IMR-90 (cell line): Measurements from ENCODE around the gene CREB5. TPM values are rescaled to one million over a fixed set of nuclear protein-coding genes. Genes with fewer than 3 reads are reported as not detected.

Experiments
- ATAC-seq: fragments of 200-7000 bp; cut with Tn5 transposase; 2 replicates; pipeline ENCODE4 v1.9.1; 2020; ENCODE audit warnings: low read depth, mild to moderate bottlenecking, moderate library complexity
- BruUV-seq: library from RNA; stranded (reverse); fragments of 400-500 nt; replicated peaks from 2 replicates; lab custom pipeline; 2021; lab: Mats Ljungman, UMichigan
- CTCF ChIA-PET: fragments of 300-600 bp; formaldehyde crosslinking; extraction: SDS; loops from one replicate; lab custom pipeline; 2021; ENCODE audit warnings: antibody characterized with exemption; lab: Yijun Ruan, JAX
- POLR2A ChIA-PET: fragments of 300-600 bp; sonication (Branson Sonifier 250); formaldehyde crosslinking; loops from one replicate; lab custom pipeline; 2022; ENCODE audit warnings: antibody characterized with exemption; ENCODE audit not compliant: unreplicated experiment; lab: Charles Lee
- DNase-seq: peaks from one replicate; pipeline ENCODE4 v3.0.0; 2013
- H2AFZ ChIP-seq: replicated peaks from 2 replicates; pipeline ENCODE3; 2013; ENCODE audit warnings: low read length, mild to moderate bottlenecking; ENCODE audit not compliant: poor library complexity
- H2AK5ac ChIP-seq: 2 replicates; pipeline ENCODE4 v1.6.1; 2013; ENCODE audit warnings: low read depth, low read length, inconsistent platforms
- H2AK9ac ChIP-seq: replicated peaks from 2 replicates; pipeline ENCODE3; 2013; ENCODE audit warnings: mild to moderate bottlenecking, low read depth, low read length, moderate library complexity; ENCODE audit not compliant: poor library complexity
- H2BK120ac ChIP-seq: 2 replicates; pipeline ENCODE4 v1.6.1; 2013; ENCODE audit warnings: low read depth, low read length, inconsistent platforms
- H2BK15ac ChIP-seq: 3 replicates; pipeline ENCODE4 v1.6.1; 2013; ENCODE audit warnings: low read depth, low read length, inconsistent platforms
- H2BK20ac ChIP-seq: 2 replicates; pipeline ENCODE4 v1.6.1; 2013; ENCODE audit warnings: low read depth, mild to moderate bottlenecking, inconsistent platforms, low read length, moderate library complexity
- H2BK5ac ChIP-seq: 2 replicates; pipeline ENCODE4 v1.6.1; 2013; ENCODE audit warnings: mild to moderate bottlenecking, low read depth, low read length, inconsistent platforms; ENCODE audit not compliant: poor library complexity, severe bottlenecking
- H3K14ac ChIP-seq: replicated peaks from 2 replicates; pipeline ENCODE4 v1.6.1; 2013; ENCODE audit warnings: low read depth, low read length, inconsistent platforms
- H3K18ac ChIP-seq: 2 replicates; pipeline ENCODE4 v1.6.1; 2013; ENCODE audit warnings: low read depth, low read length, control low read depth
- H3K23ac ChIP-seq: 2 replicates; pipeline ENCODE4 v1.6.1; 2013; ENCODE audit warnings: low read depth, low read length, inconsistent platforms
- H3K27ac ChIP-seq: 2 replicates; pipeline ENCODE4 v1.5.1; 2013; ENCODE audit warnings: mild to moderate bottlenecking, control low read depth, low read length; ENCODE audit not compliant: insufficient read depth
- H3K27me3 ChIP-seq: 2 replicates; pipeline ENCODE4 v1.6.1; 2013; ENCODE audit warnings: low read length; ENCODE audit not compliant: control insufficient read depth, insufficient read depth
- H3K36me3 ChIP-seq: 2 replicates; pipeline ENCODE4 v1.6.1; 2013; ENCODE audit warnings: low read length, mixed read lengths; ENCODE audit not compliant: control insufficient read depth, insufficient read depth
- H3K4ac ChIP-seq: 2 replicates; pipeline ENCODE4 v1.6.1; 2013; ENCODE audit warnings: low read depth, low read length, inconsistent platforms
- H3K4me1 ChIP-seq: 2 replicates; pipeline ENCODE4 v1.6.1; 2013; ENCODE audit warnings: low read length, mixed read lengths; ENCODE audit not compliant: control insufficient read depth, insufficient read depth
- H3K4me2 ChIP-seq: 2 replicates; pipeline ENCODE4 v1.6.1; 2013; ENCODE audit warnings: low read depth, mild to moderate bottlenecking, control low read depth, low read length, moderate library complexity
- H3K4me3 ChIP-seq: 2 replicates; pipeline ENCODE4 v1.5.1; 2013; ENCODE audit warnings: low read depth, mild to moderate bottlenecking, control low read depth, low read length, moderate library complexity; ENCODE audit not compliant: insufficient read depth
- H3K56ac ChIP-seq: 2 replicates; pipeline ENCODE4 v1.6.1; 2013; ENCODE audit warnings: low read length, inconsistent platforms; ENCODE audit not compliant: insufficient read depth; ENCODE audit errors: extremely low read depth
- H3K79me1 ChIP-seq, 2 experiments: 2 replicates each; pipeline ENCODE4 v1.6.1; 2013; ENCODE audit warnings: low read length in 2 of 2, inconsistent platforms in 1 of 2, low read depth in 1 of 2
- H3K9ac ChIP-seq: 2 replicates; pipeline ENCODE4 v1.6.1; 2013; ENCODE audit warnings: low read depth, low read length, control low read depth
- H3K9me1 ChIP-seq: 2 replicates; pipeline ENCODE4 v1.6.1; 2013; ENCODE audit warnings: low read length, inconsistent platforms; ENCODE audit not compliant: insufficient read depth
- H3K9me3 ChIP-seq: 2 replicates; pipeline ENCODE4 v1.6.1; 2013; ENCODE audit warnings: low read length; ENCODE audit not compliant: control insufficient read depth, insufficient read depth
- H4K20me1 ChIP-seq: 2 replicates; pipeline ENCODE4 v1.6.1; 2013; ENCODE audit warnings: low read length, inconsistent platforms; ENCODE audit not compliant: insufficient read depth
- H4K5ac ChIP-seq: 2 replicates; pipeline ENCODE4 v1.6.1; 2013; ENCODE audit warnings: mild to moderate bottlenecking, low read depth, low read length, control low read depth
- H4K8ac ChIP-seq, 2 experiments: 2 replicates each; pipeline ENCODE4 v1.6.1; 2013; ENCODE audit warnings: low read depth in 2 of 2, low read length in 2 of 2, control low read depth in 1 of 2, inconsistent platforms in 1 of 2
- H4K91ac ChIP-seq: 2 replicates; pipeline ENCODE4 v1.6.1; 2013; ENCODE audit warnings: low read depth, low read length, inconsistent platforms; ENCODE audit not compliant: insufficient read depth
- CHD1 ChIP-seq: IDR thresholded peaks from 2 replicates; pipeline ENCODE4 v1.6.1; 2012; ENCODE audit warnings: low read depth, low read length, improper control_type of control experiment
- MAZ ChIP-seq: IDR thresholded peaks from 2 replicates; pipeline ENCODE4 v1.6.1; 2012; ENCODE audit warnings: low read depth, mild to moderate bottlenecking, low read length, improper control_type of control experiment, moderate library complexity, borderline replicate concordance
- NFE2L2 ChIP-seq: fragments of 150-350 bp; IDR thresholded peaks from 2 replicates; pipeline ENCODE4 v1.6.1; 2016; ENCODE audit warnings: low read depth, mild to moderate bottlenecking, low read length
- RAD21 ChIP-seq: IDR thresholded peaks from 2 replicates; pipeline ENCODE4 v1.6.1; 2012; ENCODE audit warnings: low read length, improper control_type of control experiment
- USF2 ChIP-seq: fragments of 150-350 bp; IDR thresholded peaks from 2 replicates; pipeline ENCODE4 v1.6.1; 2017; ENCODE audit warnings: mild to moderate bottlenecking, antibody characterized with exemption, low read length, low read depth
- WGBS, 2 experiments: methylation state at CpG; one replicate each; pipeline versions ENCODE4 v1.1.5 to v1.1.7; 2013; ENCODE audit warnings: missing lambda C conversion rate in 2 of 2; ENCODE audit not compliant: insufficient read length in 1 of 2; ENCODE audit errors: extremely low coverage in 2 of 2; 5-methylcytosine and 5-hydroxymethylcytosine counted together
- dilution Hi-C: fragments of 300-500 bp; cut with HindIII; formaldehyde crosslinking; loops from one replicate; pipeline ENCODE4 v1.14.3; 2018; ENCODE audit warnings: low sequenced_read_pairs; ENCODE audit not compliant: unreplicated experiment
- in situ Hi-C: fragments of 300-500 bp; cut with MboI; formaldehyde crosslinking; loops from 3 replicates; pipeline ENCODE4 v1.14.3; 2019; ENCODE audit warnings: low sequenced_read_pairs, inconsistent platforms, mixed read lengths
- intact Hi-C: fragments of 100-400 bp; cut with micrococcal nuclease; formaldehyde crosslinking; loops from 2 replicates; pipeline ENCODE4 v1.10.0; 2022
- polyA plus RNA-seq, 3 experiments: library from polyadenylated mRNA; depleted of rRNA; stranded (reverse); fragments of >200 nt; gene quantifications; 2 replicates each; pipeline ENCODE4 v1.2.3, GENCODE V29; 2012; ENCODE audit warnings: low replicate concordance in 1 of 3
- total RNA-seq: library from RNA; depleted of rRNA; stranded (reverse); fragments of >200 nt; gene quantifications from 2 replicates; pipeline ENCODE4 v1.2.3, GENCODE V29; 2012

The CREB5 gene
- total and polyA plus RNA-seq, 2 of the 4 experiments (the other 2 are of a cell fraction), result 7.3 to 13.1 TPM

- peak; percentile 28 for DNase-seq
Measured at GRCh38 chr7:28565980-28566379, 153.7 kb downstream of the CREB5 start.

More at GRCh38 chr7:28565980-28566379, 153.7 kb downstream of the CREB5 start:
- Histone ChIP-seq H3K9me3 (no peaks in the 10 kb centered on the region), H2AFZ (no peak overlapping the region), H2BK20ac (no peak overlapping the region), H4K20me1 (no peaks in the 10 kb centered on the region), H3K9me1 (no peaks in the 10 kb centered on the region), H3K27ac (no peak overlapping the region), H3K9ac (no peak overlapping the region), H3K4me3 (no peak overlapping the region), H4K5ac (no peak overlapping the region), H3K14ac (no peak overlapping the region), H4K91ac (no peak overlapping the region), H2BK5ac (no peak overlapping the region), H4K8ac (no peak overlapping the region), H3K4me1 (peaks cover 3% of the 10 kb centered on the region; the same call in 1 of the 2 replicates), H3K4ac (no peak overlapping the region), H3K56ac (no peak overlapping the region), H3K23ac (no peak overlapping the region), H2BK15ac (no peak overlapping the region), H3K27me3 (no peaks in the 10 kb centered on the region), H2BK120ac (no peak overlapping the region), H2AK5ac (no peak overlapping the region), H3K4me2 (no peak overlapping the region), H3K79me1 (no peaks in the 10 kb centered on the region), H3K18ac (no peak overlapping the region), H3K36me3 (no peaks in the 10 kb centered on the region), H2AK9ac (no peak overlapping the region)
- in situ Hi-C loops, result no loop called here
- CTCF ChIA-PET, result no interaction called here
- TF ChIP-seq MAZ (no peak), NFE2L2 (no peak), RAD21 (no peak), CHD1 (no peak), USF2 (no peak)
- POLR2A ChIA-PET, result no interaction called here
- WGBS, 2 experiments, result no CpG with 5 or more reads among the region's 1 CpG
- dilution Hi-C loops, result no loop called here
- BruUV-seq, result no TSS peak
- intact Hi-C loops, result no loop called here
- ATAC-seq, result peak; percentile 42; the same call in 1 of the 2 replicates
